Heart left ventricle (tissue), 16 donors: Measurements from ENCODE around the gene TMEM229B. TPM values are rescaled to one million over a fixed set of nuclear protein-coding genes. Genes with fewer than 3 reads are reported as not detected.

Experiments
- ATAC-seq, 4 donors: fragments of 200-7000 bp; cut with Tn5 transposase; one replicate each; pipeline ENCODE4 v1.9.1; 2020 to 2022; ENCODE audit warnings: moderate library complexity in 4 of 4, mild to moderate bottlenecking in 3 of 4, moderate number of reproducible peaks in 1 of 4
- DNase-seq, 5 donors: peaks; one replicate each; pipeline ENCODE4 v3.0.0-alpha.2; 2020
- H3K27ac ChIP-seq, 12 donors: fragments of 200-600 bp; sonication (generic) in 4 of 12; one replicate each; pipeline versions ENCODE4 v1.5.0 to v1.8.0; 2016 to 2022; ENCODE audit warnings: mild to moderate bottlenecking in 2 of 12
- H3K27me3 ChIP-seq, 9 donors: fragments of 200-600 bp; sonication (generic) in 2 of 9; one replicate each; pipeline versions ENCODE4 v1.5.1 to v1.8.0; 2016 to 2022; ENCODE audit warnings: mild to moderate bottlenecking in 3 of 9
- H3K36me3 ChIP-seq, 9 donors: fragments of 200-600 bp; sonication (generic) in 2 of 9; one replicate each; pipeline versions ENCODE4 v1.5.0 to v1.8.0; 2018 to 2022; ENCODE audit warnings: mild to moderate bottlenecking in 2 of 9
- H3K4me1 ChIP-seq, 12 donors: fragments of 200-600 bp; sonication (generic) in 4 of 12; one replicate each; pipeline versions ENCODE4 v1.5.0 to v1.8.0; 2016 to 2022; ENCODE audit warnings: mild to moderate bottlenecking in 3 of 12
- H3K4me3 ChIP-seq, 12 donors: fragments of 200-600 bp; sonication (generic) in 4 of 12; one replicate each; pipeline versions ENCODE4 v1.5.0 to v1.8.0; 2017 to 2022; ENCODE audit warnings: mild to moderate bottlenecking in 9 of 12, moderate library complexity in 4 of 12
- H3K9me3 ChIP-seq, 12 donors: fragments of 200-600 bp; sonication (generic) in 4 of 12; one replicate each; pipeline versions ENCODE4 v1.5.0 to v1.8.0; 2016 to 2022; ENCODE audit warnings: mild to moderate bottlenecking in 1 of 12
- POLR2A ChIP-seq, 2 donors: fragments of 450-650 bp; IDR thresholded peaks; one replicate each; pipeline ENCODE4 v1.6.1; 2017; ENCODE audit warnings: antibody characterized with exemption in 2 of 2, mild to moderate bottlenecking in 2 of 2, moderate library complexity in 2 of 2
- WGBS, 4 donors: extraction: QIAGEN DNeasy Blood & Tissue Kit in 2 of 4; methylation state at CpG; one replicate each; pipeline versions ENCODE4 v1.1.5 to v1.1.7; 2013 to 2018; 5-methylcytosine and 5-hydroxymethylcytosine counted together
- intact Hi-C, 10 donors: fragments of 100-400 bp; cut with DNase I; formaldehyde crosslinking; loops; one replicate each; pipeline versions ENCODE4 v1.11.1 to v1.14.2; 2022
- polyA plus RNA-seq, 2 donors: library from polyadenylated mRNA; stranded (reverse); fragments of 200-250 nt; gene quantifications; one replicate each; pipeline ENCODE4 v1.2.3, GENCODE V29; 2013
- total RNA-seq, 9 donors: library from RNA; depleted of rRNA in 2 of 9; stranded (reverse); fragments of >200 nt in 2 of 9; fragmentation: NEBNext Ultra II Directional in 3 of 9; extraction: Animal tissue kit (Norgen Biotek cat#: 25700) in 3 of 9; gene quantifications; one replicate each; pipeline versions ENCODE4 v1.1.0 to v1.2.4, GENCODE V29; 2016 to 2023
- TF ChIP-seq, protein P1 (sequence below), 12 donors: fragments of 200-600 bp; sonication (generic) in 4 of 12; IDR thresholded peaks; one replicate each; pipeline versions ENCODE4 v1.5.0 to v1.8.0; 2018 to 2022; ENCODE audit warnings: antibody characterized with exemption in 12 of 12, mild to moderate bottlenecking in 5 of 12
- donor health status: ischemic (EF 13 %, LVEDD 7.1; RV severe dilation, severe dysfunction).
- donor health status: healthy with polysubstance abuse.
- donor health status: DM: no; HTN: yes; CAD: no.
- donor health status: DM: no; HTN: no; CAD: no.
- donor health status: ischemic (EF 25% LVEDD 6.9; RV normal size, moderate dysfunction).
- donor health status: ischemic (EF 25% LVEDD 5.7; RV mildly dilated, moderate dysfunction).
- donor health status: healthy.
- donor health status: DM: yes; HTN: yes; CAD: no.
- donor health status: ischemic (EF 35%, LVEDD 5.7; RV mildly dilated, moderate dysfunction).
- donor health status: nonischemic (EF 11% LVEDD 7.7; RV severe dilation, severe dysfunction).
- donor health status: DM: yes; HTN: yes; CAD: no.
- donor health status: PGD.
- donor health status: ischemic (EF 29% LVEDD 5.4; RV normal size, mild dysfunction).
- donor health status: nonischemic (EF 23%, LVEDD 6.1; RV moderate dilation, normal function).

TMEM229B gene
- total and polyA plus RNA-seq, 11 donors = 0.69 to 6.5 (median 1.7) TPM

GRCh38 chr14:67514650-67515385 lies 26.3 kb upstream of the TMEM229B start:
- intact Hi-C loops = loop anchor here in 1 of 10 donors (5.0 kb wide), 1 partner anchor 88 kb away; no protein-coding TSS in a partner anchor
- Histone ChIP-seq H3K9me3 (no peaks in the 10 kb centered on the region), H3K27me3 (peaks cover 0 to 19% (median 0%) of the 10 kb centered on the region in 9 donors), H3K27ac (peak overlapping the region in 7 of 12 donors; percentile 8 to 87 (median 60)), H3K4me3 (peak overlapping the region; percentile 58 to 96 (median 91)), H3K36me3 (no peaks in the 10 kb centered on the region), H3K4me1 (peaks cover 0 to 31% (median 7%) of the 10 kb centered on the region in 12 donors)
- ATAC-seq (peak; percentile 20 to 58 (median 56)), DNase-seq (peak; percentile 33 to 69 (median 40))
- WGBS, 4 donors = 1 to 16% (median 1%) methylated on average over 4 to 75 of the region's 75 CpGs
- no peak for TF ChIP-seq POLR2A (IDR thresholded peaks at IDR 0.05)
- TF ChIP-seq, protein P1, sequence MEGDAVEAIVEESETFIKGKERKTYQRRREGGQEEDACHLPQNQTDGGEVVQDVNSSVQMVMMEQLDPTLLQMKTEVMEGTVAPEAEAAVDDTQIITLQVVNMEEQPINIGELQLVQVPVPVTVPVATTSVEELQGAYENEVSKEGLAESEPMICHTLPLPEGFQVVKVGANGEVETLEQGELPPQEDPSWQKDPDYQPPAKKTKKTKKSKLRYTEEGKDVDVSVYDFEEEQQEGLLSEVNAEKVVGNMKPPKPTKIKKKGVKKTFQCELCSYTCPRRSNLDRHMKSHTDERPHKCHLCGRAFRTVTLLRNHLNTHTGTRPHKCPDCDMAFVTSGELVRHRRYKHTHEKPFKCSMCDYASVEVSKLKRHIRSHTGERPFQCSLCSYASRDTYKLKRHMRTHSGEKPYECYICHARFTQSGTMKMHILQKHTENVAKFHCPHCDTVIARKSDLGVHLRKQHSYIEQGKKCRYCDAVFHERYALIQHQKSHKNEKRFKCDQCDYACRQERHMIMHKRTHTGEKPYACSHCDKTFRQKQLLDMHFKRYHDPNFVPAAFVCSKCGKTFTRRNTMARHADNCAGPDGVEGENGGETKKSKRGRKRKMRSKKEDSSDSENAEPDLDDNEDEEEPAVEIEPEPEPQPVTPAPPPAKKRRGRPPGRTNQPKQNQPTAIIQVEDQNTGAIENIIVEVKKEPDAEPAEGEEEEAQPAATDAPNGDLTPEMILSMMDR (IDR thresholded peaks at IDR 0.05) = no peak

DNA sequence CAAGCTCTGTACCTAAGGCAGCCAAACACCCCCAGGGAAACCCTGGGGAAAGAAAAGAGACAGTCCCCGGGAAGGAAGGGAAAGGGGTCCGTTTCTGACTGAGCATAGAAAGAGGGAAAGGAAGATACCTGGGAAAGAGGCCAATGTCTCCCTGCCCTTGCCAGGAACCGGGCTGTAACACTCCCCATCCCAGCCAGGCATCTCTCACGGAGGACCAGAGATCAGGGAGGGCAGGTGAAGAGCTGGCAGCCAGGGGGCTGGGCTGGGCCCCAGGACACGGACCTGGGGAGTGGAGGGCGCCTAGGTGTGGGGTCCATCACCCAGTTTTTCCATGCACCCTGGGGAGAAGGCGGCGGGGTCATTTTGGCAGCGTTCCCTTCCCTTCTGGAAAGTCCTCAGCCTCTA lies 25.7 kb upstream of the TMEM229B start:
- Histone ChIP-seq H3K36me3 (no peaks in the 10 kb centered on the region), H3K4me3 (peak overlapping the region; percentile 58 to 96 (median 91)), H3K4me1 (peaks cover 0 to 31% (median 7%) of the 10 kb centered on the region in 12 donors), H3K27me3 (peaks cover 0 to 14% (median 0%) of the 10 kb centered on the region in 9 donors), H3K9me3 (no peaks in the 10 kb centered on the region), H3K27ac (peak overlapping the region in 4 of 12 donors; percentile 60 to 87 (median 72))
- DNase-seq (peak in 1 of 5 donors; percentile 10), ATAC-seq (peak in 2 of 4 donors; percentile 21 to 38)
- TF ChIP-seq, protein P1 (IDR thresholded peaks at IDR 0.05) = no peak
- TF ChIP-seq POLR2A (IDR thresholded peaks at IDR 0.05) = no peak
- 31 to 36% (median 34%) methylated on average over 9 of the region's 9 CpGs for WGBS, 4 donors
- intact Hi-C loops = no loop called here

GRCh38 chr14:67513631-67514108 lies 25.1 kb upstream of the TMEM229B start:
- intact Hi-C loops = no loop called here
- H3K36me3 ChIP-seq = no peaks in the 10 kb centered on the region
- peak overlapping the region in 2 of 12 donors; percentile 78 to 87 for H3K27ac ChIP-seq
- peaks cover 0 to 31% (median 7%) of the 10 kb centered on the region in 12 donors for H3K4me1 ChIP-seq
- H3K27me3 ChIP-seq = peaks cover 0 to 9% (median 0%) of the 10 kb centered on the region in 9 donors
- TF ChIP-seq, protein P1 (IDR thresholded peaks at IDR 0.05) = no peak
- TF ChIP-seq POLR2A (IDR thresholded peaks at IDR 0.05) = no peak
- ATAC-seq = no peak
- peak overlapping the region in 3 of 12 donors; percentile 87 to 93 (median 92) for H3K4me3 ChIP-seq
- H3K9me3 ChIP-seq = no peaks in the 10 kb centered on the region
- DNase-seq = no peak
- 80 to 97% (median 92%) methylated on average over 1 of the region's 1 CpG for WGBS, 4 donors
